NCI-H146 (cell line): ENCODE measurements around the gene RNF40.

Source experiments
- DNase-seq: peaks from one replicate; lab custom pipeline; 2025; lab: John Stamatoyannopoulos, UW

Gene RNF40

GRCh38 chr16:30761928-30762902 is at the start of gene RNF40, which contains the start of gene CFAP119:
TSS of gene RNF40 (plus strand) at chr16:30762322. CDS start at chr16:30762546, 224 bp downstream.
TSS of gene CFAP119 (minus strand) at chr16:30762062. CDS start at chr16:30761748, 314 bp downstream.
- DNase-seq = peak; percentile 99

- DNase-seq = no peak
Observed at GRCh38 chr16:30715750-30716445, 46.2 kb upstream of the RNF40 start.

DNA sequence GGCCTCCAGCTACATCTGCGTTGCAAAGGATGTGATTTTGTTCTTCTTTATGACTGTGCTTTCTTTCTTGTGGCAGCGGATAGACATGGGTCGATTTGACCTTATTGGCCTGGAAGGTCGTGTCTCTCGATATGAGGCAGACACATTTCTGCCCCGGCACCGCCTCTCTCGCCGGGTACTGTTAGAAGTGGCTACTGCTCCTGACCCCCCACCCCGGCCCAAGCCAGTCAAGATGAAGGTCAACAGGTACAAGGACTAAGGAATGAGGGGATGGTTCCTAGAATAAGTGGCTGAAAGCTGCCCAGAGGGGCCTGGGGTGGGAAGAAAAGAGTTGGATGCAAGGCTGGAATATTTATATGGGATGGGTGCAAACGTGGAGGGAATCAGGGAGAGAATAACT is 42.0 kb upstream of the RNF40 start:
- no peak for DNase-seq

GRCh38 chr16:30720694-30721093 is 41.4 kb upstream of the RNF40 start:
- no peak for DNase-seq

GRCh38 chr16:30721167-30721566 is 41.0 kb upstream of the RNF40 start:
- DNase-seq = no peak

- DNase-seq = no peak
Observed at GRCh38 chr16:30721606-30722005, 40.5 kb upstream of the RNF40 start.

- DNase-seq = no peak
Observed at GRCh38 chr16:30722443-30722842, 39.7 kb upstream of the RNF40 start.

DNA sequence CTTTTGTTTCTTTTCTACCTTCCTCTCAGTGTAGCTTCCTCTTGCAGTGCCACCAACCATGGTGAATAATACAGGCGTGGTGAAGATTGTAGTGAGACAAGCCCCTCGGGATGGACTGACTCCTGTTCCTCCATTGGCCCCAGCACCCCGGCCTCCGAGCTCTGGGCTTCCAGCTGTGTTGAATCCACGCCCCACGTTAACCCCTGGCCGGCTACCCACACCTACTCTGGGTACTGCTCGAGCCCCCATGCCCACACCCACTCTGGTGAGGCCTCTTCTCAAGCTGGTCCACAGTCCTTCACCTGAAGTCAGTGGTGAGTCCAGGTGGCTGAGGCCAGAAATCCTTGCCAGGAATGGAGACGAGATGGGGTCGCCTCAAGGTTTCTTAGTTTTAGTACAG is 39.2 kb upstream of the RNF40 start:
- DNase-seq = no peak

- DNase-seq = no peak
Observed at GRCh38 chr16:30723725-30724355, 38.3 kb upstream of the RNF40 start.

GRCh38 chr16:30724641-30725417 is 37.3 kb upstream of the RNF40 start:
- DNase-seq = no peak

- DNase-seq = no peak
Observed at GRCh38 chr16:30725418-30725792, 36.7 kb upstream of the RNF40 start.

DNA sequence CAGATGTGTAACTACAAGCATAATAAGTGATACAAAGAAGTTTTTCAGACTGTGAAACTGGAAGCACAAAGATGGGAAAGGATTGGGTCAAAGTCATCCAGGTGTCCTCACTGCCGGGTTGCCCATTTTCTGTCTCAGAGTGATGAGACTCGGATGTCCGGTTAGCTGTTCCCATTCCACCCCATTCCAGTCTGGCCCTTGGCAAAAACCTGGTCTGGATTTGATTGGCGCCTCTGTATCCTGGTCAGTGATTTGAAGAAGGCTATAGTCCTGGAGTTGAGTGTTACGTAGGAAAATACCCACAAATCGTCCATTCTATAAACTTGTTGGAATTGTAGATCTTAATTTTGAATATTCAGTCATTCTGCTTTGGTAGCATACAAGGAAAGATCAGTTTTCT is 33.8 kb upstream of the RNF40 start:
- no peak for DNase-seq

DNA sequence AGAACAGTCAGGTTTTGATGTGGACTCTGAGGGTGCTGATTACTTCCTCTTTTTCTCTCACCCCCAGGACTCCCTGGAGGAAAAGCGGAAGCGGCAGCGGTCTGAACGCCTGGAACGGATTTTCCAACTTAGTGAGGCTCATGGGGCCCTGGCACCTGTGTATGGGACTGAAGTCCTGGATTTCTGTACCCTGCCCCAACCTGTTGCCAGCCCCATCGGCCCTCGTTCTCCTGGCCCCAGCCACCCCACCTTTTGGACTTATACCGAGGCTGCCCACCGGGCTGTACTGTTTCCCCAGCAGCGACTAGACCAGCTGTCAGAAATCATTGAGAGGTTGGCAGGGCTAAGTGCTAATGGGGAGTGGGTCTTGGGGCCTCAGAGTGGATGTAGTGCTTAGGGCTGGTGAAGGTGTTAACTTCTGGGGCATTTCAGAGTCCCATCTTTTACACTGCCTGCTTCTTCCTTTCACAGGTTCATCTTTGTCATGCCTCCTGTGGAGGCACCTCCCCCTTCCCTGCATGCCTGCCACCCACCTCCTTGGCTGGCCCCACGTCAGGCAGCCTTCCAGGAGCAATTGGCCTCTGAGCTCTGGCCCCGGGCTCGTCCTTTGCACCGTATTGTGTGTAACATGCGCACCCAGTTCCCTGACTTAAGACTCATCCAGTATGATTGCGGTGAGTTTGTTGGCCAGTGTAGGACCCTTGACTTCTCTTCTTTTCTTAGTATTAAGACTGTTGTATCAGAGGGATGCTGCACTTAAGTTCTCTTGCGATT is 33.0 kb upstream of the RNF40 start:
- DNase-seq = no peak

- DNase-seq = no peak
Observed at GRCh38 chr16:30731411-30731810, 30.7 kb upstream of the RNF40 start.

- DNase-seq = no peak
Observed at GRCh38 chr16:30736995-30737793, 24.9 kb upstream of the RNF40 start.

DNA sequence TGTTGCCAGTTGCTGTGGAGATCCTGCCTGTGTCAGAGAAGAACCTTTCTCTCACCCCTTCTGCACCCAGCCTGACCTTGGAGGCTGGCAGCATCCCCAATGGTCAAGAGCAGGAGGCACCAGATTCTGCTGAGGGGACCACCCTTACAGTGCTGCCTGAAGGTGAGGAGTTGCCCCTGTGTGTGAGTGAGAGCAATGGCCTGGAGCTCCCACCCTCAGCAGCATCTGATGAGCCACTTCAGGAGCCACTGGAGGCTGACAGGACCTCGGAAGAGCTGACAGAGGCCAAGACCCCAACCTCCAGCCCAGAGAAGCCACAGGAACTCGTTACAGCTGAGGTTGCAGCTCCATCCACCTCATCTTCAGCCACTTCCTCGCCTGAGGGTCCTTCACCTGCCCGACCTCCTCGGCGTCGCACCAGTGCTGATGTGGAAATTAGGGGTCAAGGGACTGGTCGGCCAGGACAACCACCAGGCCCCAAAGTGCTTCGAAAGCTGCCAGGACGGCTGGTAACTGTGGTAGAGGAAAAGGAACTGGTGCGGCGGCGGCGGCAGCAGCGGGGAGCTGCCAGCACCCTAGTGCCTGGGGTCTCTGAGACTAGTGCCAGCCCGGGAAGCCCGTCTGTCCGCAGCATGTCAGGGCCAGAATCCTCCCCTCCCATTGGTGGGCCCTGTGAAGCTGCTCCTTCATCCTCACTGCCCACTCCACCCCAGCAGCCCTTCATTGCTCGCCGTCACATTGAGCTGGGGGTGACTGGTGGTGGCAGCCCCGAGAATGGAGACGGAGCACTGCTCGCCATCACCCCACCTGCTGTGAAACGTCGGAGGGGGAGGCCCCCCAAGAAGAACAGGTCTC is 24.1 kb upstream of the RNF40 start:
- DNase-seq = no peak

DNA sequence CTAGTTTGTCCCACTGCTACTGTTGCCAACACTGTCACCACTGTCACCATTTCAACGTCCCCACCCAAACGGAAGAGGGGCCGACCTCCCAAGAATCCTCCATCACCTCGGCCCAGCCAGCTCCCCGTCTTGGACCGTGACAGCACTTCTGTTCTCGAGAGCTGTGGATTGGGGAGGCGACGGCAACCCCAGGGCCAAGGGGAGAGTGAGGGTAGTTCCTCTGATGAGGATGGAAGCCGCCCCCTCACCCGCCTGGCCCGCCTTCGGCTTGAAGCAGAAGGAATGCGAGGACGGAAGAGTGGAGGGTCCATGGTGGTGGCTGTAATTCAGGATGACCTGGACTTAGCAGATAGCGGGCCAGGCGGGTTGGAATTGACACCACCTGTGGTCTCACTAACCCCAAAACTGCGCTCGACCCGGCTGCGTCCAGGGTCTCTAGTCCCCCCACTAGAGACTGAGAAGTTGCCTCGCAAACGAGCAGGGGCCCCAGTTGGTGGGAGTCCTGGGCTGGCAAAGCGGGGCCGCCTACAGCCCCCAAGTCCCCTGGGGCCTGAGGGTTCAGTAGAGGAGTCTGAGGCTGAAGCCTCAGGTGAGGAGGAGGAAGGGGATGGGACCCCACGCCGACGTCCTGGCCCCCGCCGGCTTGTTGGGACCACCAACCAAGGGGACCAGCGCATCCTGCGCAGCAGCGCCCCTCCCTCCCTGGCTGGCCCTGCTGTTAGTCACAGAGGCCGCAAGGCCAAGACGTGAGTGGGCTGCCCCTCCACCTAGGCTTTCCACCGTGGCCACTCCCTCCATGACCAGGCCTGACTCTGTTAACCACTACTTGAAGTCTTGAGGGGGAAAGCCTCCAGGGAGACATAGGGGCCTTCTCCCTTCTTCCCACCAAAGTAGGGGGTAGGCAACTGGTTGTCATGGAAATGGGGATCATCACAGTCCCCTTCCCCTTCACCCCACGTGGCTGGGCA is 22.9 kb upstream of the RNF40 start:
- DNase-seq = no peak
